H1 (cell line): ENCODE data around the gene ARMS2. TPM values are rescaled to one million over a fixed set of nuclear protein-coding genes. Genes with fewer than 3 reads are reported as not detected.

Source experiments
- CTCF ChIA-PET: fragments of 300-600 bp; sonication (Branson Sonifier 250); formaldehyde crosslinking; loops from one replicate; lab custom pipeline; 2021; ENCODE audit not compliant: partially characterized antibody; lab: Charles Lee
- POLR2A ChIA-PET: fragments of 300-600 bp; sonication (Branson Sonifier 250); formaldehyde crosslinking; loops from one replicate; lab custom pipeline; 2021; ENCODE audit warnings: inconsistent platforms; ENCODE audit not compliant: partially characterized antibody; lab: Charles Lee
- DNase-seq, 2 experiments: peaks; one replicate each; pipeline versions ENCODE4 v3.0.0 to v3.0.0-alpha.2; 2010 to 2022; ENCODE audit warnings: low spot score in 2 of 2, low read depth in 1 of 2, mixed read lengths in 1 of 2
- FAIRE-seq: peaks from 2 replicates; lab custom pipeline; 2011; peaks lifted over from hg19 to GRCh38; lab: Jason Lieb, UNC
- H2AFZ ChIP-seq: 2 replicates; pipeline ENCODE4 v1.8.1; 2012; ENCODE audit warnings: low read length, inconsistent platforms
- H2AK5ac ChIP-seq: 2 replicates; pipeline ENCODE4 v1.6.1; 2013; ENCODE audit warnings: low read depth, low read length
- H2BK120ac ChIP-seq: replicated peaks from 2 replicates; pipeline ENCODE3; 2013; ENCODE audit warnings: low read depth, low read length, inconsistent platforms
- H2BK12ac ChIP-seq: 2 replicates; pipeline ENCODE4 v1.6.1; 2013; ENCODE audit warnings: low read depth, low read length
- H2BK15ac ChIP-seq: 2 replicates; pipeline ENCODE4 v1.6.1; 2013; ENCODE audit warnings: low read length
- H2BK20ac ChIP-seq: 2 replicates; pipeline ENCODE4 v1.6.1; 2013; ENCODE audit warnings: low read length
- H2BK5ac ChIP-seq: 2 replicates; pipeline ENCODE4 v1.6.1; 2013; ENCODE audit warnings: low read depth, low read length
- H3K14ac ChIP-seq: 2 replicates; pipeline ENCODE4 v1.6.1; 2013; ENCODE audit warnings: inconsistent platforms; ENCODE audit not compliant: insufficient read length
- H3K18ac ChIP-seq: 2 replicates; pipeline ENCODE4 v1.6.1; 2013; ENCODE audit warnings: low read length; ENCODE audit errors: extremely low read depth
- H3K23ac ChIP-seq: 2 replicates; pipeline ENCODE4 v1.6.1; 2013; ENCODE audit warnings: inconsistent platforms; ENCODE audit not compliant: insufficient read length
- H3K23me2 ChIP-seq: 2 replicates; pipeline ENCODE4 v1.6.1; 2013; ENCODE audit warnings: low read depth, low read length
- H3K27ac ChIP-seq: 2 replicates; pipeline ENCODE4 v1.6.1; 2011; ENCODE audit warnings: low read depth, low read length, inconsistent platforms
- H3K27me3 ChIP-seq, 4 experiments: replicated peaks in 1 of 4; 1 replicate in 1 of 4; 2 replicates in 3 of 4; pipeline versions ENCODE4 v1.6.1 to v1.8.1; 2011 to 2013; ENCODE audit warnings: low read length in 3 of 4, mild to moderate bottlenecking in 3 of 4, inconsistent platforms in 2 of 4, mixed read lengths in 2 of 4, moderate library complexity in 1 of 4; ENCODE audit not compliant: control insufficient read depth in 3 of 4, insufficient read depth in 3 of 4; ENCODE audit errors: extremely low read depth in 1 of 4
- H3K36me3 ChIP-seq, 4 experiments: 2 replicates each; pipeline versions ENCODE4 v1.6.1 to v1.8.1; 2011 to 2013; ENCODE audit warnings: mild to moderate bottlenecking in 4 of 4, low read length in 3 of 4, moderate library complexity in 2 of 4, control low read depth in 1 of 4, inconsistent platforms in 1 of 4; ENCODE audit not compliant: insufficient read depth in 4 of 4, control insufficient read depth in 2 of 4
- H3K4ac ChIP-seq: replicated peaks from 2 replicates; pipeline ENCODE3; 2013; ENCODE audit warnings: low read length, low read depth, mixed read lengths, inconsistent platforms; ENCODE audit not compliant: insufficient read length
- H3K4me1 ChIP-seq, 4 experiments: replicated peaks in 1 of 4; 1 replicate in 1 of 4; 2 replicates in 3 of 4; pipeline versions ENCODE4 v1.6.1 to v1.8.1; 2011 to 2013; ENCODE audit warnings: low read length in 3 of 4, inconsistent platforms in 2 of 4, mixed read lengths in 1 of 4; ENCODE audit not compliant: insufficient read depth in 4 of 4, control insufficient read depth in 3 of 4
- H3K4me2 ChIP-seq, 2 experiments: 2 replicates each; pipeline versions ENCODE4 v1.6.1 to v1.8.1; 2011 to 2013; ENCODE audit warnings: low read depth in 2 of 2, low read length in 2 of 2, control low read depth in 1 of 2, inconsistent platforms in 1 of 2, mild to moderate bottlenecking in 1 of 2; ENCODE audit not compliant: insufficient read depth in 1 of 2
- H3K4me3 ChIP-seq, 4 experiments: fragments of 200-600, 300-600 bp in 1 of 4; sonication (generic), shearing (Covaris generic), sonication (Bioruptor Twin) in 1 of 4; 2 replicates each; pipeline versions ENCODE4 v1.5.1 to v1.8.1; 2011 to 2016; ENCODE audit warnings: low read length in 4 of 4, low read depth in 3 of 4, control low read depth in 2 of 4, inconsistent platforms in 2 of 4, mild to moderate bottlenecking in 2 of 4, mixed read lengths in 1 of 4, moderate library complexity in 1 of 4; ENCODE audit not compliant: insufficient read depth in 2 of 4; ENCODE audit errors: extremely low read depth in 1 of 4
- H3K56ac ChIP-seq: replicated peaks from 2 replicates; pipeline ENCODE3; 2013; ENCODE audit warnings: low read depth, mild to moderate bottlenecking, mixed read lengths, low read length, inconsistent platforms; ENCODE audit not compliant: insufficient read length
- H3K79me1 ChIP-seq: 2 replicates; pipeline ENCODE4 v1.6.1; 2013; ENCODE audit warnings: low read depth, low read length, control low read depth
- H3K79me2 ChIP-seq, 2 experiments: 2 replicates each; pipeline versions ENCODE4 v1.6.1 to v1.8.1; 2012 to 2013; ENCODE audit warnings: low read length in 2 of 2, mild to moderate bottlenecking in 2 of 2, inconsistent platforms in 1 of 2; ENCODE audit not compliant: insufficient read depth in 2 of 2, control insufficient read depth in 1 of 2
- H3K9ac ChIP-seq, 4 experiments: replicated peaks in 1 of 4; 1 replicate in 1 of 4; 2 replicates in 3 of 4; pipeline versions ENCODE4 v1.6.1 to v1.8.1; 2011 to 2013; ENCODE audit warnings: low read depth in 3 of 4, low read length in 3 of 4, control low read depth in 2 of 4, mild to moderate bottlenecking in 2 of 4, moderate library complexity in 2 of 4, inconsistent platforms in 1 of 4; ENCODE audit errors: extremely low read depth in 1 of 4
- H3K9me3 ChIP-seq, 2 experiments: 2 replicates each; pipeline versions ENCODE4 v1.6.1 to v1.8.1; 2012 to 2013; ENCODE audit warnings: mild to moderate bottlenecking in 2 of 2, moderate library complexity in 2 of 2, control low read depth in 1 of 2, inconsistent platforms in 1 of 2, low read depth in 1 of 2, low read length in 1 of 2, mixed read lengths in 1 of 2; ENCODE audit not compliant: insufficient read depth in 2 of 2
- H4K20me1 ChIP-seq, 2 experiments: replicated peaks in 1 of 2; 2 replicates each; pipeline versions ENCODE3 to v1.8.1; 2011 to 2013; ENCODE audit warnings: inconsistent platforms in 2 of 2, low read length in 2 of 2, mild to moderate bottlenecking in 1 of 2; ENCODE audit not compliant: insufficient read depth in 2 of 2, control insufficient read depth in 1 of 2
- H4K5ac ChIP-seq: 2 replicates; pipeline ENCODE4 v1.6.1; 2013; ENCODE audit warnings: low read length, low read depth, mixed read lengths, inconsistent platforms; ENCODE audit not compliant: insufficient read length
- H4K8ac ChIP-seq: 2 replicates; pipeline ENCODE4 v1.8.0; 2013; ENCODE audit warnings: mild to moderate bottlenecking, moderate library complexity, low read length, inconsistent platforms; ENCODE audit not compliant: insufficient read depth; ENCODE audit errors: extremely low read depth
- H4K91ac ChIP-seq: replicated peaks from 2 replicates; pipeline ENCODE3; 2013; ENCODE audit warnings: low read length, mixed read lengths, inconsistent platforms; ENCODE audit not compliant: insufficient read length
- CHD1 ChIP-seq: IDR thresholded peaks from 2 replicates; pipeline ENCODE4 v1.6.1; 2012; ENCODE audit warnings: low read depth, low read length, improper control_type of control experiment
- CREB1 ChIP-seq: IDR thresholded peaks from 2 replicates; pipeline ENCODE4 v1.6.1; 2012; ENCODE audit warnings: inconsistent platforms
- GABPA ChIP-seq: IDR thresholded peaks from 2 replicates; pipeline ENCODE4 v1.6.1; 2011; ENCODE audit warnings: mild to moderate bottlenecking, low read length, moderate library complexity, borderline replicate concordance; ENCODE audit not compliant: insufficient read depth
- MAFK ChIP-seq: IDR thresholded peaks from 2 replicates; pipeline ENCODE4 v1.6.1; 2012; ENCODE audit warnings: low read depth, mild to moderate bottlenecking, improper control_type of control experiment, low read length
- MAX ChIP-seq: IDR thresholded peaks from 2 replicates; pipeline ENCODE4 v1.6.1; 2012; ENCODE audit warnings: inconsistent platforms
- NANOG ChIP-seq: IDR thresholded peaks from 2 replicates; pipeline ENCODE4 v1.6.1; 2011; ENCODE audit warnings: low read length, low read depth, mild to moderate bottlenecking, inconsistent platforms; ENCODE audit not compliant: insufficient read depth, poor library complexity, severe bottlenecking
- SP1 ChIP-seq: IDR thresholded peaks from 2 replicates; pipeline ENCODE4 v1.6.1; 2011; ENCODE audit warnings: low read depth, low read length
- SUZ12 ChIP-seq: fragments of 200-600 bp; sonication (generic); IDR thresholded peaks from 2 replicates; pipeline ENCODE4 v1.6.1; 2012; ENCODE audit warnings: mild to moderate bottlenecking, inconsistent platforms, low read length, moderate library complexity, mixed read lengths
- TAF1 ChIP-seq: IDR thresholded peaks from 2 replicates; pipeline ENCODE4 v1.6.1; 2011; ENCODE audit warnings: mild to moderate bottlenecking, low read depth, low read length
- TAF7 ChIP-seq: optimal IDR thresholded peaks from 2 replicates; pipeline ENCODE3; 2011; ENCODE audit warnings: low read depth, mild to moderate bottlenecking, inconsistent platforms, low read length, moderate library complexity, borderline replicate concordance
- TCF12 ChIP-seq: IDR thresholded peaks from 2 replicates; pipeline ENCODE4 v1.6.1; 2011; ENCODE audit warnings: low read depth, mild to moderate bottlenecking, low read length
- YY1 ChIP-seq: IDR thresholded peaks from 2 replicates; pipeline ENCODE4 v1.6.1; 2011; ENCODE audit warnings: low read depth, mild to moderate bottlenecking, low read length
- ZNF274 ChIP-seq: IDR thresholded peaks from 2 replicates; pipeline ENCODE4 v1.7.0; 2012; ENCODE audit warnings: low read length, borderline replicate concordance; ENCODE audit errors: extremely low read depth
- polyA plus RNA-seq, 7 experiments: library from polyadenylated mRNA; depleted of rRNA in 3 of 7; stranded (reverse) in 5 of 7; unstranded in 2 of 7; fragments of >200 nt in 5 of 7; fragments of 200-250 nt in 2 of 7; gene quantifications; 1 replicate in 5 of 7; 2 replicates in 1 of 7; 4 replicates in 1 of 7; pipeline versions ENCODE4 v1.2.1 to v1.2.3, GENCODE V29; 2011 to 2013; ENCODE audit warnings: missing spikeins in 2 of 7, mixed read lengths in 2 of 7
- total RNA-seq: library from RNA; stranded (reverse); fragmentation: NEBNext Ultra II Directional; extraction: Animal tissue kit (Norgen Biotek cat#: 25700); gene quantifications from 2 replicates; pipeline ENCODE4 v1.2.1, GENCODE V29; 2021

ARMS2 gene
- total and polyA plus RNA-seq, 2 of the 8 experiments (the other 6 are each of a cell fraction or from before 2014, with no cell fraction given) = not detected

GRCh38 chr10:122445904-122446303, 8.5 kb upstream of the ARMS2 start:
- no peak overlapping the region for H2BK15ac ChIP-seq
- no peaks in the 10 kb centered on the region for H3K4me1 ChIP-seq
- H2BK20ac ChIP-seq = no peak overlapping the region
- no peak overlapping the region for H4K91ac ChIP-seq
- H3K36me3 ChIP-seq = no peaks in the 10 kb centered on the region
- no peak overlapping the region for H2AK5ac ChIP-seq
- no peak overlapping the region for H4K8ac ChIP-seq
- H3K4ac ChIP-seq = no peak overlapping the region
- H3K23ac ChIP-seq = no peak overlapping the region
- H3K4me2 ChIP-seq = no peak overlapping the region
- FAIRE-seq (no peak), DNase-seq (no peak)
- H3K79me2 ChIP-seq = no peaks in the 10 kb centered on the region
- no peaks in the 10 kb centered on the region for H3K79me1 ChIP-seq
- H3K27me3 ChIP-seq = no peaks in the 10 kb centered on the region
- H2BK12ac ChIP-seq = no peak overlapping the region
- no peak overlapping the region for H2BK5ac ChIP-seq
- peaks cover 3 to 8% of the 10 kb centered on the region in 2 experiments; a peak in 3 of 4 replicates for H3K9me3 ChIP-seq
- no peak overlapping the region for H4K5ac ChIP-seq
- no peaks in the 10 kb centered on the region for H4K20me1 ChIP-seq
- ChIA-PET CTCF (interaction anchor here (1.1 to 1.2 kb wide), 2 partner anchors 49 to 120 kb away, joined by 4 read pairs; no protein-coding TSS in a partner anchor), POLR2A (no interaction called here)
- H3K56ac ChIP-seq = no peak overlapping the region
- no peak overlapping the region for H3K27ac ChIP-seq
- no peak overlapping the region for H2BK120ac ChIP-seq
- H3K9ac ChIP-seq = no peak overlapping the region
- no peak overlapping the region for H3K18ac ChIP-seq
- no peak overlapping the region for H2AFZ ChIP-seq
- H3K4me3 ChIP-seq = no peak overlapping the region
- no peak overlapping the region for H3K14ac ChIP-seq
- no peaks in the 10 kb centered on the region for H3K23me2 ChIP-seq
- TF ChIP-seq SP1 (no peak), CHD1 (no peak), SUZ12 (no peak), MAX (no peak), NANOG (no peak), ZNF274 (no peak), TCF12 (no peak), MAFK (no peak), GABPA (no peak), TAF7 (no peak), YY1 (no peak), CREB1 (no peak), TAF1 (no peak)
